Heart left ventricle (tissue), 13 donors: ENCODE data around the gene IFT122.

ENCODE experiments used
- CTCF ChIP-seq, 12 donors: fragments of 200-600 bp; sonication (generic) in 4 of 12; IDR thresholded peaks; one replicate each; pipeline versions ENCODE4 v1.5.0 to v1.8.0; 2018 to 2022; ENCODE audit warnings: antibody characterized with exemption in 12 of 12, mild to moderate bottlenecking in 5 of 12
- POLR2A ChIP-seq, 2 donors: fragments of 450-650 bp; IDR thresholded peaks; one replicate each; pipeline ENCODE4 v1.6.1; 2017; ENCODE audit warnings: antibody characterized with exemption in 2 of 2, mild to moderate bottlenecking in 2 of 2, moderate library complexity in 2 of 2
- donor health status: ischemic (EF 13 %, LVEDD 7.1; RV severe dilation, severe dysfunction).
- donor health status: DM: no; HTN: yes; CAD: no.
- donor health status: DM: no; HTN: no; CAD: no.
- donor health status: ischemic (EF 25% LVEDD 6.9; RV normal size, moderate dysfunction).
- donor health status: ischemic (EF 25% LVEDD 5.7; RV mildly dilated, moderate dysfunction).
- donor health status: ischemic (EF 35%, LVEDD 5.7; RV mildly dilated, moderate dysfunction).
- donor health status: nonischemic (EF 11% LVEDD 7.7; RV severe dilation, severe dysfunction).
- donor health status: DM: yes; HTN: yes; CAD: no.
- donor health status: PGD.
- donor health status: ischemic (EF 29% LVEDD 5.4; RV normal size, mild dysfunction).
- donor health status: nonischemic (EF 23%, LVEDD 6.1; RV moderate dilation, normal function).

GRCh38 chr3:129536374-129536667, 96.3 kb downstream of the IFT122 start:
- TF ChIP-seq POLR2A (IDR thresholded peaks at IDR 0.05): no peak
- TF ChIP-seq CTCF (IDR thresholded peaks at IDR 0.05): no peak
